ENCODE data around the gene EFTUD2. TPM values are rescaled to one million over a fixed set of nuclear protein-coding genes. Genes with fewer than 3 reads are reported as not detected.

EFTUD2 gene
- polyA plus RNA-seq, 1 experiment, result 121 TPM

DNA sequence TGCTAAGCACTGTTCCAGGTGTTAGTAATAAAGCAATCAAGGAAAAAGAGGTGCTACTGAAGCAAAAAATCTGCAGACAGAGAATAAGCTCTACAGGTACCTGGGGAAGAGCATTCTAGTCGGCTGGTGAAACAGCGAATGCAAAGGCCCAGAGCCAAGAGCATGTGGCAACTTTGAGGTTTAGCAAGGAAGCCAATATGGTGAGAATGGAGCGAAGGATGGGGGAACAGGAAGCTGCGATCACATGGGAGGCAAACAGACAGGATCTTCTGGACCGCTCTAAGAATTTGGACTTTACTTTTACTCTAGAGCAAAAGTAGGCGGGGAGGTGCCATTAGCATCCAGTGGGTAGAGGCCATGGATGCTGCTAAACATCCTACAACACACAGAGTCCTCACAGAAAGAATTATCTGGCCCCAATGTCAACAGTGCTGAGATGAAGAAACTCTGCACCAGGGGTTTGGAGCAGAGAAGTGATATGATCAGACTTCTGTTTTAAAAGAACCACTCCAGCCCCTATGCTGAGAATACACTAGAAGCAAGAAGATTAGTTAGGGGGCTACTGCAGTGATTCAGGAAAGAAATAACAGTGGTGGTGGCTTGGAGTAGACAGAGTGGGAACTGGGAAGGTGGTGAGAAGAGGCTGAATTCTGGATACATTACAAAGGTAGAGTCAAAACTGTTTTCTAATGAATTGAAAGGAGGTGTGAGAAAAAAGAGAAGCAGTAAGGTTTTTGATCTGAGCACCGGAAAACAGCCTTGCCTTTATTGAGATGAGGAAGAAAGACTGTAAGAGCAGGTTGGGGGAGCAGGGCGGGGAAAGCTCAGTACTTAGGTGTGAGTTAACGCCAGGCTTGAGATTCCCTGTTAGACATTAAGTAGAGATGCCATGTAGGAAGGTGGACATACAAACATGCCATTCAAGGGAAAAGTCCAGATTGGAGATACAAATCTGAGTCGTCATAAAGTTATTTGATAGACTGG is 11.0 kb downstream of the EFTUD2 start:
- H3K36me3 ChIP-seq (ENCODE audit: control insufficient read depth, insufficient read depth, low read length), result peaks cover 14% of the 10 kb centered on the region
- ChIA-PET POLR2A (no interaction called here), CTCF (interaction anchor here (1.0 to 1.9 kb wide), 4 partner anchors 10 to 110 kb away, joined by 3 to 6 read pairs (median 4); partner anchors contain the start of gene EFTUD2)
- no peak for DNase-seq (ENCODE audit: low read depth)
- H3K4me3 ChIP-seq (ENCODE audit: low read depth, low read length), result no peak overlapping the region
- TF ChIP-seq, protein P1, sequence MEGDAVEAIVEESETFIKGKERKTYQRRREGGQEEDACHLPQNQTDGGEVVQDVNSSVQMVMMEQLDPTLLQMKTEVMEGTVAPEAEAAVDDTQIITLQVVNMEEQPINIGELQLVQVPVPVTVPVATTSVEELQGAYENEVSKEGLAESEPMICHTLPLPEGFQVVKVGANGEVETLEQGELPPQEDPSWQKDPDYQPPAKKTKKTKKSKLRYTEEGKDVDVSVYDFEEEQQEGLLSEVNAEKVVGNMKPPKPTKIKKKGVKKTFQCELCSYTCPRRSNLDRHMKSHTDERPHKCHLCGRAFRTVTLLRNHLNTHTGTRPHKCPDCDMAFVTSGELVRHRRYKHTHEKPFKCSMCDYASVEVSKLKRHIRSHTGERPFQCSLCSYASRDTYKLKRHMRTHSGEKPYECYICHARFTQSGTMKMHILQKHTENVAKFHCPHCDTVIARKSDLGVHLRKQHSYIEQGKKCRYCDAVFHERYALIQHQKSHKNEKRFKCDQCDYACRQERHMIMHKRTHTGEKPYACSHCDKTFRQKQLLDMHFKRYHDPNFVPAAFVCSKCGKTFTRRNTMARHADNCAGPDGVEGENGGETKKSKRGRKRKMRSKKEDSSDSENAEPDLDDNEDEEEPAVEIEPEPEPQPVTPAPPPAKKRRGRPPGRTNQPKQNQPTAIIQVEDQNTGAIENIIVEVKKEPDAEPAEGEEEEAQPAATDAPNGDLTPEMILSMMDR (IDR thresholded peaks at IDR 0.05; ENCODE audit: insufficient read depth, low read depth, low read length), result no peak
- no peaks in the 10 kb centered on the region for H3K27me3 ChIP-seq (ENCODE audit: control insufficient read depth, insufficient read depth, low read length)

DNA sequence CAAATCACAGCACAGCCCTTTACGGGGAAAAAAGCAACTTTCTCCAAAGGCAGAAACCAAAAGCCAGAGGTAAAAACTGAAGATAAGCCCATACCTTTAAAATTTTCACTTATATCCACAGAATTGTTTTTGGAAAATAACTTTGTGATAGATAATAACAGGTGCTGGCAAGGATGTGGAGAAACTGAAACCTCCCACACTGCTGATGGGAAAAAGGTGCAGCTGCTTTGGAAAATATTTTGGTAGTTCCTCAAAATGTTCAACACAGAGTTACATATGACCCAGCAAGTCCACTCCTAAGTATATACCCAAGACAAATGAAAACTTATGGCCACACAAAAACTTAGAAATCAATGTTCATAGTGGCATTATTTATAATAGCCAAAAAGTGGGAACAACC is 12.2 kb downstream of the EFTUD2 start:
- CTCF ChIA-PET, result interaction anchor here (1.7 to 1.9 kb wide), 2 partner anchors 8 to 108 kb away, joined by 5 to 6 read pairs; no protein-coding TSS in a partner anchor
- TF ChIP-seq, protein P1 (IDR thresholded peaks at IDR 0.05; ENCODE audit: insufficient read depth, low read depth, low read length), result no peak
- Histone ChIP-seq H3K4me3 (ENCODE audit: low read depth, low read length) (no peak overlapping the region), H3K36me3 (ENCODE audit: control insufficient read depth, insufficient read depth, low read length) (peaks cover 16% of the 10 kb centered on the region), H3K27me3 (ENCODE audit: control insufficient read depth, insufficient read depth, low read length) (no peaks in the 10 kb centered on the region)
- POLR2A ChIA-PET, result no interaction called here
- DNase-seq (ENCODE audit: low read depth), result no peak

DNA sequence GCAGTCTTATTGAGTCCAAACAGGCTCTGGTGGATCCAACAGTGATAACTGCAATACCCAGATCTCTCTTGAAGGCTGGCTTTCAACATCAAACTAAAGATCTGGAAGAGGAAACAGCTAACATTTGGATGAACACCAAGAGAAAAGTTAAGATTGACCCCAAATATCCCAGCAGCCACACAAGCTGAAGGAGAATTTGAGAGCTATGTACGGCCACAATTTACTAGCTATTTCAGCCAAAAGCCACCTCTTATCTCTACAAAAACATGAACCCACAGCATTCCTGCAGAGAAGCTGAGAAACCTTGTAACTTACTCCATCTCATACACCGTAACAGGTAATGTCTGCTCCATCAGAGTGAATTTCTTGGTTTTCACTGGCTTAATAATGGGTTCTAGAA is 14.3 kb downstream of the EFTUD2 start:
- no peak for DNase-seq (ENCODE audit: low read depth)
- no peak overlapping the region for H3K4me3 ChIP-seq (ENCODE audit: low read depth, low read length)
- POLR2A ChIA-PET, result no interaction called here
- TF ChIP-seq, protein P1 (IDR thresholded peaks at IDR 0.05; ENCODE audit: insufficient read depth, low read depth, low read length), result no peak
- CTCF ChIA-PET, result interaction anchor here (1.5 to 14.7 kb wide), 2 partner anchors 109 to 250 kb away, joined by 4 to 368 read pairs; partner anchors contain the start of gene ACBD4
- peaks cover 15% of the 10 kb centered on the region for H3K36me3 ChIP-seq (ENCODE audit: control insufficient read depth, insufficient read depth, low read length)
- H3K27me3 ChIP-seq (ENCODE audit: control insufficient read depth, insufficient read depth, low read length), result no peaks in the 10 kb centered on the region

DNA sequence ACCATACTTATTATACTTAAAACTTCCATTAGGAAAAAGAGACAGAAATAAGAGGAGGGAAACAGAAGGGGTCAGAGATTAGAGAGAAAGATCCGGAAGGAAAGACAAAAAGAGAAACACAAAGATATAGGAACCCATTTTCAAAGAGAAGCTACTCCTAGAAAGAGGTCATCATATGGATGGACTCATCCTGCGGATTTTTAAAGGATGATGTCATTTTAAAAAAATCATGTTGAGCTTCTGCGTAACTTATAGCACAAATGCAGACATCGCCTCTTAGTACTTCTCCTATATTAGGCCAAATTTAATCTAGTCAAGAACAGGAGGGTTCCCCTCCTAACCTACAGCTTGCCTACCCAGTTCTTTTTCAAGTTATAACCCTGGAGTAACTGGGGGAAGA is 18.1 kb downstream of the EFTUD2 start:
- CTCF ChIA-PET, result interaction anchor here (0.6 to 14.7 kb wide), 7 partner anchors 10 to 923 kb away, joined by 3 to 368 read pairs (median 6); no protein-coding TSS in a partner anchor
- Histone ChIP-seq H3K4me3 (ENCODE audit: low read depth, low read length) (no peak overlapping the region), H3K27me3 (ENCODE audit: control insufficient read depth, insufficient read depth, low read length) (no peaks in the 10 kb centered on the region), H3K36me3 (ENCODE audit: control insufficient read depth, insufficient read depth, low read length) (peaks cover 18% of the 10 kb centered on the region)
- TF ChIP-seq, protein P1 (IDR thresholded peaks at IDR 0.05; ENCODE audit: insufficient read depth, low read depth, low read length), result no peak
- DNase-seq (ENCODE audit: low read depth), result no peak
- POLR2A ChIA-PET, result no interaction called here

DNA sequence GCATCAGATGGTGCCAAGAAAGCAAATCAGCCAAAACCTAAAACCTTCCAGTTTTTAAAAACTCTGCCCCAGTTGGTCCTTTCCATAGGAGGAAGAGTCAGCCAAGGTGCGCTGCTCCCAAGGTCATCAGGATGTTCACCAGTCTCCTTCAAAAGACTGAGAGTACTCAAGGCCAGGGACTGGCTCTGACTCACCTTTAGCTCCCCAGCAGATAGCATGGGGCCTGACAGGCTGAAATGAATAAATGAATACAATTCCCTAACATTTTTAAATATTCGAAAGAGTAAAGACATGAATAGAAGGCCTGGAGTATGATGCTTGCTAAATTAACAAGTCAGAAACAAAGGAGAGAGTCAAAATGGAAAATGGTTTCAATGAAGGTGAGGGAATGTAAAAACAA is 19.2 kb downstream of the EFTUD2 start:
- no peak for DNase-seq (ENCODE audit: low read depth)
- ChIA-PET CTCF (interaction anchor here (0.6 to 14.7 kb wide), 5 partner anchors 12 to 104 kb away, joined by 3 to 368 read pairs (median 23); no protein-coding TSS in a partner anchor), POLR2A (no interaction called here)
- Histone ChIP-seq H3K4me3 (ENCODE audit: low read depth, low read length) (no peak overlapping the region), H3K36me3 (ENCODE audit: control insufficient read depth, insufficient read depth, low read length) (peaks cover 21% of the 10 kb centered on the region), H3K27me3 (ENCODE audit: control insufficient read depth, insufficient read depth, low read length) (no peaks in the 10 kb centered on the region)
- TF ChIP-seq, protein P1 (IDR thresholded peaks at IDR 0.05; ENCODE audit: insufficient read depth, low read depth, low read length), result no peak

All from BJ (cell line).